ENCODE data around the gene DPF3. TPM values are rescaled to one million over a fixed set of nuclear protein-coding genes. Genes with fewer than 3 reads are reported as not detected.

DPF3 gene
- total and polyA plus RNA-seq, 7 experiments from 2014 or later, result 0.07 to 5.5 (median 0.57) TPM; not detected in 1

- Histone ChIP-seq H3K4me1 (ENCODE audit: control insufficient read depth in 2 of 2, insufficient read depth in 2 of 2, low read length in 2 of 2) (no peaks in the 10 kb centered on the region), H3K4me3 (ENCODE audit: low read length) (no peak overlapping the region), H3K27me3 (ENCODE audit: control insufficient read depth in 2 of 2, insufficient read depth in 2 of 2, low read length in 2 of 2) (no peaks in the 10 kb centered on the region), H3K27ac (ENCODE audit: low read depth, low read length) (no peak overlapping the region), H3K9me3 (ENCODE audit: control insufficient read depth in 2 of 3, low read length in 3 of 3) (no peaks in the 10 kb centered on the region), H3K36me3 (ENCODE audit: control insufficient read depth in 2 of 3, insufficient read depth in 3 of 3, low read length in 3 of 3) (no peaks in the 10 kb centered on the region)
- ChIA-PET POLR2A (no interaction called here), CTCF (no interaction called here)
- H3K9me3 Mint-ChIP-seq, result peaks cover 0 to 15% (median 8%) of the 10 kb centered on the region in 11 donors
- no peak overlapping the region for H3K27ac Mint-ChIP-seq
- no peak for ATAC-seq
- peaks cover 6 to 13% (median 7%) of the 10 kb centered on the region in 5 donors for H3K36me3 Mint-ChIP-seq
- no peak for DNase-seq
- H3K27me3 Mint-ChIP-seq, result no peaks in the 10 kb centered on the region
- no peak overlapping the region for H3K4me3 Mint-ChIP-seq
- intact Hi-C loops (cut with micrococcal nuclease), result no loop called here
- H3K4me1 Mint-ChIP-seq, result peaks cover 0 to 1% (median 0%) of the 10 kb centered on the region in 7 donors
Measured at GRCh38 chr14:72743626-72744025, 150.3 kb downstream of the DPF3 start.

GRCh38 chr14:72742838-72743195, 151.1 kb downstream of the DPF3 start:
- POLR2A ChIA-PET, result no interaction called here
- CTCF ChIA-PET, result no interaction called here

GRCh38 chr14:72742118-72742837, 151.6 kb downstream of the DPF3 start:
- H3K9me3 Mint-ChIP-seq, result peaks cover 0 to 5% (median 0%) of the 10 kb centered on the region in 11 donors
- H3K27me3 ChIP-seq (ENCODE audit: control insufficient read depth in 2 of 2, insufficient read depth in 2 of 2, low read length in 2 of 2), result no peaks in the 10 kb centered on the region
- H3K4me1 Mint-ChIP-seq, result peaks cover 0 to 1% (median 0%) of the 10 kb centered on the region in 7 donors
- H3K27ac Mint-ChIP-seq, result no peak overlapping the region
- H3K4me3 ChIP-seq (ENCODE audit: low read length), result no peak overlapping the region
- no peaks in the 10 kb centered on the region for H3K27me3 Mint-ChIP-seq
- DNase-seq (no peak), ATAC-seq (no peak)
- H3K36me3 Mint-ChIP-seq, result peaks cover 0 to 3% (median 0%) of the 10 kb centered on the region in 5 donors
- H3K4me1 ChIP-seq (ENCODE audit: control insufficient read depth in 2 of 2, insufficient read depth in 2 of 2, low read length in 2 of 2), result no peaks in the 10 kb centered on the region
- no peaks in the 10 kb centered on the region for H3K9me3 ChIP-seq (ENCODE audit: control insufficient read depth in 2 of 3, low read length in 3 of 3)
- CTCF ChIA-PET, result no interaction called here
- no peak overlapping the region for H3K4me3 Mint-ChIP-seq
- intact Hi-C loops (cut with micrococcal nuclease), result no loop called here
- no peaks in the 10 kb centered on the region for H3K36me3 ChIP-seq (ENCODE audit: control insufficient read depth in 2 of 3, insufficient read depth in 3 of 3, low read length in 3 of 3)
- H3K27ac ChIP-seq (ENCODE audit: low read depth, low read length), result no peak overlapping the region
- POLR2A ChIA-PET, result no interaction called here

More at GRCh38 chr14:72742838-72743195, 151.1 kb downstream of the DPF3 start:
- ATAC-seq (no peak), DNase-seq (no peak)
- intact Hi-C loops (cut with micrococcal nuclease), result no loop called here
- Mint-ChIP-seq H3K4me3 (no peak overlapping the region), H3K9me3 (peaks cover 0 to 8% (median 2%) of the 10 kb centered on the region in 11 donors), H3K27ac (no peak overlapping the region), H3K36me3 (peaks cover 1 to 6% (median 2%) of the 10 kb centered on the region in 5 donors), H3K4me1 (peaks cover 0 to 1% (median 0%) of the 10 kb centered on the region in 7 donors), H3K27me3 (no peaks in the 10 kb centered on the region)
- no peaks in the 10 kb centered on the region for H3K27me3 ChIP-seq (ENCODE audit: control insufficient read depth in 2 of 2, insufficient read depth in 2 of 2, low read length in 2 of 2)
- H3K9me3 ChIP-seq (ENCODE audit: control insufficient read depth in 2 of 3, low read length in 3 of 3), result no peaks in the 10 kb centered on the region
- no peak overlapping the region for H3K27ac ChIP-seq (ENCODE audit: low read depth, low read length)
- no peaks in the 10 kb centered on the region for H3K36me3 ChIP-seq (ENCODE audit: control insufficient read depth in 2 of 3, insufficient read depth in 3 of 3, low read length in 3 of 3)
- no peaks in the 10 kb centered on the region for H3K4me1 ChIP-seq (ENCODE audit: control insufficient read depth in 2 of 2, insufficient read depth in 2 of 2, low read length in 2 of 2)
- H3K4me3 ChIP-seq (ENCODE audit: low read length), result no peak overlapping the region

DNA sequence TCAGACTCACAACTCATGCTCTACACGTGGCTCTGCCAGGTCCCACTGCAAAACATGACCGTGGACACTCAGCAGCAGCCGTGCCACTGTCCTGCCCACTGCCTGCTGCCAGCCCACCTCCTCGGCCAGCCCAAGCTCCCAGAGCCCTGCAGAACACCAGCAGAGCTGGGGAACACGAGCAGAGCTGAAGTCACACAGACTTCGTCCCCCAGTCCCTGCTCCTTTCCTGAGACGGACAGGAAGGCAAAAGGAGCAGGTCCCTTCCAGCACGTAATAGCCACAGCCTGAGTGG, 152.1 kb downstream of the DPF3 start:
- H3K27me3 Mint-ChIP-seq, result no peaks in the 10 kb centered on the region
- H3K36me3 Mint-ChIP-seq, result no peaks in the 10 kb centered on the region
- no peak overlapping the region for H3K4me3 ChIP-seq (ENCODE audit: low read length)
- no peak overlapping the region for H3K27ac Mint-ChIP-seq
- intact Hi-C loops (cut with micrococcal nuclease), result no loop called here
- no peaks in the 10 kb centered on the region for H3K36me3 ChIP-seq (ENCODE audit: control insufficient read depth in 2 of 3, insufficient read depth in 3 of 3, low read length in 3 of 3)
- no peaks in the 10 kb centered on the region for H3K4me1 ChIP-seq (ENCODE audit: control insufficient read depth in 2 of 2, insufficient read depth in 2 of 2, low read length in 2 of 2)
- H3K27me3 ChIP-seq (ENCODE audit: control insufficient read depth in 2 of 2, insufficient read depth in 2 of 2, low read length in 2 of 2), result no peaks in the 10 kb centered on the region
- H3K27ac ChIP-seq (ENCODE audit: low read depth, low read length), result no peak overlapping the region
- CTCF ChIA-PET, result no interaction called here
- H3K4me1 Mint-ChIP-seq, result peaks cover 0 to 1% (median 0%) of the 10 kb centered on the region in 7 donors
- ATAC-seq (no peak), DNase-seq (no peak)
- no peaks in the 10 kb centered on the region for H3K9me3 ChIP-seq (ENCODE audit: control insufficient read depth in 2 of 3, low read length in 3 of 3)
- H3K9me3 Mint-ChIP-seq, result peaks cover 0 to 5% (median 0%) of the 10 kb centered on the region in 11 donors
- POLR2A ChIA-PET, result no interaction called here
- H3K4me3 Mint-ChIP-seq, result no peak overlapping the region

DNA sequence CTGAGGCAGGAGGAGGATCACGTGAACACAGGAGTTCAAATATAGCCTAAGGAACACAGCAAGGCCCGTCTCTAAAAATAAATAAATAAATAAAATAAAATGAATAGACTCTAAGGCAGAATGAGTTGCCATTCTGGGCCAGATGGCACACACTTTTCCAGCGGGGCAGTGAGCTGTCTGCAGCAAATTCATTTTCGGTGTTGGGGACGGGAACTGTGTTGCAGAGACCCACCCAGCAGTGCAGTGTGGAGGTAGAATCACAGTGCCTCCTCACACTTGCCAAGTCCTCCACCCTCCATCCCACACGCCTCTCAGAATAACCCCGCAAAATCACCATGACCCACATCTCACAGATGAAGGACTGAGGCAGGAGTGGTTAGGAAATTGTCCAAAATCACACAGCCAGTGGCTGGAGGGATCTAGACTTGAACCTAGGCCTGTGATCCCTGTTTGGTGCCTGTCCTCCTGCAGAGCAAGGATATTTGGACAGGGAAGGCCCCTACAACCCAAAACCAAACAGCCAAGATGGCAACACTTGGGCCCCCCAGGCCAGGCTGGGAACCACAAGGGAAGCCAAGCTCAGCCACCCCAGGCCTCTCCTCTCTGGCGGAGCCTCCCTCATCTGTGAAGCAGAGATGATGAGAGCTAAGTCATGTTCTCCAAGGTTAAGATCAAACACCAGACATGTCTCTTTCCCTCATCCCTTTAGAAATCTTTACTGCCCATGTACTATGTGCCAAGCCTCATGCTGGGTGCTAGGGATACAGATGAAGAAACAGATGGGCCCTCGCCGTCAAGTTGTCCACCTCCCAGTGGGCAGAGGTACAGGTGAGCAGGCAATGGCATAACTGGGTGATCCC, 152.7 kb downstream of the DPF3 start:
- ChIA-PET POLR2A (no interaction called here), CTCF (no interaction called here)
- H3K36me3 ChIP-seq (ENCODE audit: control insufficient read depth in 2 of 3, insufficient read depth in 3 of 3, low read length in 3 of 3), result no peaks in the 10 kb centered on the region
- H3K27ac ChIP-seq (ENCODE audit: low read depth, low read length), result no peak overlapping the region
- H3K4me1 Mint-ChIP-seq, result peaks cover 0 to 1% (median 0%) of the 10 kb centered on the region in 7 donors
- ATAC-seq (no peak), DNase-seq (no peak)
- H3K4me3 ChIP-seq (ENCODE audit: low read length), result no peak overlapping the region
- no peak overlapping the region for H3K4me3 Mint-ChIP-seq
- no peaks in the 10 kb centered on the region for H3K4me1 ChIP-seq (ENCODE audit: control insufficient read depth in 2 of 2, insufficient read depth in 2 of 2, low read length in 2 of 2)
- no peaks in the 10 kb centered on the region for H3K27me3 ChIP-seq (ENCODE audit: control insufficient read depth in 2 of 2, insufficient read depth in 2 of 2, low read length in 2 of 2)
- no peaks in the 10 kb centered on the region for H3K36me3 Mint-ChIP-seq
- H3K27ac Mint-ChIP-seq, result no peak overlapping the region
- intact Hi-C loops (cut with micrococcal nuclease), result no loop called here
- H3K27me3 Mint-ChIP-seq, result no peaks in the 10 kb centered on the region
- H3K9me3 ChIP-seq (ENCODE audit: control insufficient read depth in 2 of 3, low read length in 3 of 3), result no peaks in the 10 kb centered on the region
- H3K9me3 Mint-ChIP-seq, result peaks cover 0 to 5% (median 0%) of the 10 kb centered on the region in 11 donors

DNA sequence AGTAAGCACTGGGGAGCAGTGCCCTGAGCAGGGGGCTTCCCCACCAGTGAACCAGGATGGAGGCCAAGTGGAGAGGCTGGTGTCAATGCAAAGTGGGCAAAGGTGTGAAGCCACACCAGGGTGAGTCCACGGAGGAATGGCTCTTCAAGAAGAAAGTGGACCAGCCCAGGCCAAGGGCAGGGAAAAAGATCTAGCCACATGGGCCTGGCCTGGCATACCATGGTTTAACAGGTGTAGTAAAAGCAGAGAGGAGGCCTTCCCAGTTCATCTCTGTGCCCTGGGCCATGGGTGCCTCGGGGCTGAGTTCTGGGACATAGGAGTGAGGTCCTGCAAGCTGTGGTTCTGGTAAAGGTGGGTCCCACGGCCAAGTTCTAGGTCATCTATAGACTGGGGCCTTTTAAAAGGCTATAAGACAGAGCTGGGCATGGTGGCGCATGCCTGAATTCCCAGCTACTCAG, 153.4 kb downstream of the DPF3 start:
- Histone ChIP-seq H3K27me3 (ENCODE audit: control insufficient read depth in 2 of 2, insufficient read depth in 2 of 2, low read length in 2 of 2) (no peaks in the 10 kb centered on the region), H3K27ac (ENCODE audit: low read depth, low read length) (no peak overlapping the region), H3K36me3 (ENCODE audit: control insufficient read depth in 2 of 3, insufficient read depth in 3 of 3, low read length in 3 of 3) (no peaks in the 10 kb centered on the region), H3K4me3 (ENCODE audit: low read length) (no peak overlapping the region), H3K9me3 (ENCODE audit: control insufficient read depth in 2 of 3, low read length in 3 of 3) (no peaks in the 10 kb centered on the region), H3K4me1 (ENCODE audit: control insufficient read depth in 2 of 2, insufficient read depth in 2 of 2, low read length in 2 of 2) (no peaks in the 10 kb centered on the region)
- Mint-ChIP-seq H3K27ac (no peak overlapping the region), H3K4me1 (peaks cover 0 to 1% (median 0%) of the 10 kb centered on the region in 7 donors), H3K9me3 (peaks cover 0 to 4% (median 0%) of the 10 kb centered on the region in 11 donors), H3K4me3 (no peak overlapping the region), H3K36me3 (no peaks in the 10 kb centered on the region), H3K27me3 (no peaks in the 10 kb centered on the region)
- DNase-seq (no peak), ATAC-seq (no peak)
- POLR2A ChIA-PET, result no interaction called here
- intact Hi-C loops (cut with micrococcal nuclease), result no loop called here
- CTCF ChIA-PET, result no interaction called here

Measured in naive thymus-derived CD4-positive, alpha-beta T cell (primary cell).